ENCODE data around the gene SNAP47. TPM values are rescaled to one million over a fixed set of nuclear protein-coding genes. Genes with fewer than 3 reads are reported as not detected.

The SNAP47 gene
- total and polyA plus RNA-seq, 9 of the 15 experiments (the other 6 are each of a cell fraction or from before 2014, with no cell fraction given): 2.5 to 41.3 (median 32.6) TPM

GRCh38 chr1:227768125-227768439 is 32.8 kb downstream of the SNAP47 start:
- Histone ChIP-seq H4K20me1 (replicated peaks; ENCODE audit: control insufficient read depth, insufficient read depth, low read length) (0 out of 2 replicates have a peak, but pooled peaks cover 7% of the 10 kb centered on the region), H3K9me3 (replicated peaks; ENCODE audit: control insufficient read depth, insufficient read depth, low read depth, low read length) (no peaks in the 10 kb centered on the region), H3K4me2 (ENCODE audit: insufficient read depth, low read length) (no peak overlapping the region), H2AFZ (ENCODE audit: low read depth, low read length) (no peak overlapping the region), H3K4me1 (replicated peaks in 1 of 2; ENCODE audit: control insufficient read depth in 2 of 2, insufficient read depth in 2 of 2, low read length in 2 of 2) (peaks cover 0 to 14% of the 10 kb centered on the region in 2 experiments; a peak in 2 of 5 replicates), H3K27ac (ENCODE audit: extremely low read depth, low read depth, low read length) (no peak overlapping the region), H3K27me3 (ENCODE audit: control insufficient read depth in 2 of 2, insufficient read depth in 2 of 2, low read length in 2 of 2) (no peaks in the 10 kb centered on the region), H3K79me2 (ENCODE audit: control insufficient read depth, insufficient read depth, low read length) (peaks cover 4% of the 10 kb centered on the region; the same call in 2 of the 3 replicates), H3K9me1 (ENCODE audit: control insufficient read depth, insufficient read depth, low read length) (peaks cover 7% of the 10 kb centered on the region), H3K36me3 (ENCODE audit: control insufficient read depth, insufficient read depth, low read length) (peaks cover 55% of the 10 kb centered on the region; the same call in 2 of the 3 replicates), H3K4me3 (no peak overlapping the region), H3K9ac (ENCODE audit: insufficient read depth in 1 of 2, low read depth in 2 of 2, low read length in 2 of 2) (no peak overlapping the region)
- ATAC-seq (no peak), DNase-seq (ENCODE audit: extremely low read depth in 1 of 4, low spot score in 3 of 4) (no peak), FAIRE-seq (no peak)
- no peak for TF ChIP-seq ZNF140 (CRISPR knock-in tag; IDR thresholded peaks at IDR 0.05)
- TF ChIP-seq EHMT2 (IDR thresholded peaks at IDR 0.05): no peak
- no peak for TF ChIP-seq ARNT (IDR thresholded peaks at IDR 0.05)
- no peak for TF ChIP-seq GTF2E2 (tag; IDR thresholded peaks at IDR 0.05)
- no peak for TF ChIP-seq POLR2H (tag; IDR thresholded peaks at IDR 0.05; ENCODE audit: low read depth)
- no peak for TF ChIP-seq EP300 (IDR thresholded peaks at IDR 0.05; ENCODE audit: low read length)
- CTCF ChIA-PET (ENCODE audit: low intra/inter-chr PET ratio): interaction anchor here (0.5 kb wide), 1 partner anchor 144 kb away, joined by 3 read pairs; no protein-coding TSS in a partner anchor
- BruUV-seq (replicated peaks): no TSS peak
- in situ Hi-C loops (cut with MboI) (loop anchor here (10.0 kb wide), 1 partner anchor 167 kb away; no protein-coding TSS in a partner anchor), intact Hi-C loops (cut with micrococcal nuclease) (no loop called here)
- 91% methylated on average over 7 of the region's 7 CpGs for WGBS (ENCODE audit: insufficient coverage, low coverage, missing lambda C conversion rate)
- POLR2A ChIA-PET: no interaction called here

- FAIRE-seq (no peak), DNase-seq (ENCODE audit: extremely low read depth in 1 of 4, low spot score in 3 of 4) (no peak), ATAC-seq (no peak)
- in situ Hi-C loops (cut with MboI): loop anchor here (10.0 kb wide), 1 partner anchor 166 kb away; no protein-coding TSS in a partner anchor
- no TSS peak for BruUV-seq (replicated peaks)
- Histone ChIP-seq H2AFZ (ENCODE audit: low read depth, low read length) (no peak overlapping the region), H3K79me2 (ENCODE audit: control insufficient read depth, insufficient read depth, low read length) (no peaks in the 10 kb centered on the region), H4K20me1 (replicated peaks; ENCODE audit: control insufficient read depth, insufficient read depth, low read length) (0 out of 2 replicates have a peak, but pooled peaks cover 2% of the 10 kb centered on the region), H3K4me3 (no peak overlapping the region), H3K4me2 (ENCODE audit: insufficient read depth, low read length) (no peak overlapping the region), H3K27me3 (ENCODE audit: control insufficient read depth in 2 of 2, insufficient read depth in 2 of 2, low read length in 2 of 2) (no peaks in the 10 kb centered on the region), H3K36me3 (ENCODE audit: control insufficient read depth, insufficient read depth, low read length) (peaks cover 50% of the 10 kb centered on the region; the same call in 2 of the 3 replicates), H3K4me1 (replicated peaks in 1 of 2; ENCODE audit: control insufficient read depth in 2 of 2, insufficient read depth in 2 of 2, low read length in 2 of 2) (peaks cover 0 to 9% of the 10 kb centered on the region in 2 experiments; a peak in 2 of 5 replicates), H3K9me3 (replicated peaks; ENCODE audit: control insufficient read depth, insufficient read depth, low read depth, low read length) (no peaks in the 10 kb centered on the region), H3K9ac (ENCODE audit: insufficient read depth in 1 of 2, low read depth in 2 of 2, low read length in 2 of 2) (no peak overlapping the region), H3K9me1 (ENCODE audit: control insufficient read depth, insufficient read depth, low read length) (peaks cover 3% of the 10 kb centered on the region), H3K27ac (ENCODE audit: extremely low read depth, low read depth, low read length) (no peak overlapping the region)
- ChIA-PET POLR2A (interaction anchor here (0.7 kb wide), 2 partner anchors 400 to 1133 kb away, joined by 3 read pairs; no protein-coding TSS in a partner anchor), CTCF (ENCODE audit: low intra/inter-chr PET ratio) (no interaction called here)
- 79% methylated on average over 6 of the region's 6 CpGs for WGBS (ENCODE audit: insufficient coverage, low coverage, missing lambda C conversion rate)
- intact Hi-C loops (cut with micrococcal nuclease): no loop called here
- TF ChIP-seq CTCFL (IDR thresholded peaks at IDR 0.05; ENCODE audit: borderline replicate concordance, insufficient read depth, low read depth, low read length, poor library complexity, severe bottlenecking) (no peak), ZNF354B (CRISPR knock-in tag; IDR thresholded peaks at IDR 0.05) (no peak), EHMT2 (IDR thresholded peaks at IDR 0.05) (no peak), FOXP1 (CRISPR knock-in tag; IDR thresholded peaks at IDR 0.05) (no peak), BDP1 (IDR thresholded peaks at IDR 0.05; ENCODE audit: insufficient read depth, insufficient read length) (no peak), USF2 (CRISPR knock-in tag; IDR thresholded peaks at IDR 0.05) (no peak), POLR2A (conservative IDR thresholded peaks at IDR 0.05) (no peak), MXD1 (CRISPR knock-in tag; IDR thresholded peaks at IDR 0.05; ENCODE audit: borderline replicate concordance, poor library complexity, severe bottlenecking) (no peak)
Observed at GRCh38 chr1:227768640-227769039, 33.4 kb downstream of the SNAP47 start.
